B cell (primary cell): ENCODE results near the gene MET. TPM values are rescaled to one million over a fixed set of nuclear protein-coding genes. Genes with fewer than 3 reads are reported as not detected.

ENCODE experiments used
- ATAC-seq: fragments of 200-7000 bp; cut with Tn5 transposase; one replicate; pipeline ENCODE4 v1.10.0; 2021; ENCODE audit warnings: low read depth, mild to moderate bottlenecking, moderate number of reproducible peaks, moderate library complexity
- CTCF ChIA-PET: fragments of 350-600 bp; sonication (Branson Sonifier 250); formaldehyde crosslinking; loops from one replicate; lab custom pipeline; 2021; ENCODE audit warnings: antibody characterized with exemption, inconsistent platforms; lab: Charles Lee
- POLR2A ChIA-PET: fragments of 350-600 bp; sonication (Branson Sonifier 250); formaldehyde crosslinking; loops from one replicate; lab custom pipeline; 2021; ENCODE audit warnings: antibody characterized with exemption; lab: Charles Lee
- DNase-seq: peaks from one replicate; pipeline ENCODE4 v3.0.0; 2013
- H2AFZ ChIP-seq: 2 replicates; pipeline ENCODE4 v1.6.1; 2012; ENCODE audit warnings: mild to moderate bottlenecking, low read depth, low read length; ENCODE audit not compliant: insufficient read depth, poor library complexity, severe bottlenecking
- H3K27ac ChIP-seq, 2 donors: 1 replicate in 1 of 2; 2 replicates in 1 of 2; pipeline ENCODE4 v1.5.1; 2012 to 2013; ENCODE audit warnings: low read length in 2 of 2, mild to moderate bottlenecking in 2 of 2, moderate library complexity in 1 of 2
- H3K27me3 ChIP-seq, 4 experiments: fragments of 200-600 bp in 1 of 4; sonication (generic) in 1 of 4; replicated peaks in 1 of 4; 1 replicate in 2 of 4; 2 replicates in 2 of 4; pipeline versions ENCODE4 v1.6.1 to v1.7.0; 2013 to 2016; ENCODE audit warnings: low read length in 3 of 4, mild to moderate bottlenecking in 2 of 4, mixed read lengths in 1 of 4, moderate library complexity in 1 of 4; ENCODE audit not compliant: insufficient read depth in 4 of 4, control insufficient read depth in 3 of 4; ENCODE audit errors: control extremely low read depth in 1 of 4
- H3K36me3 ChIP-seq, 2 experiments: replicated peaks in 1 of 2; 1 replicate in 1 of 2; 2 replicates in 1 of 2; pipeline versions ENCODE4 v1.6.1 to v1.7.1; 2013; ENCODE audit warnings: low read length in 1 of 2; ENCODE audit not compliant: insufficient read depth in 2 of 2, control insufficient read depth in 1 of 2; ENCODE audit errors: control extremely low read depth in 1 of 2, extremely low read depth in 1 of 2
- H3K4me1 ChIP-seq, 2 donors: fragments of 200-600 bp in 1 of 2; sonication (generic) in 1 of 2; 1 replicate in 1 of 2; 2 replicates in 1 of 2; pipeline versions ENCODE4 v1.5.1 to v1.6.1; 2013 to 2017; ENCODE audit warnings: low read length in 2 of 2; ENCODE audit not compliant: control insufficient read depth in 2 of 2, insufficient read depth in 2 of 2
- H3K4me2 ChIP-seq: replicated peaks from 2 replicates; pipeline ENCODE3; 2012; ENCODE audit warnings: mild to moderate bottlenecking, low read depth, low read length; ENCODE audit not compliant: poor library complexity, severe bottlenecking
- H3K4me3 ChIP-seq, 5 experiments: fragments of 200-600 bp in 1 of 5; sonication (generic) in 1 of 5; 1 replicate in 3 of 5; 2 replicates in 2 of 5; pipeline versions ENCODE4 v1.5.1 to v1.7.0; 2011 to 2016; ENCODE audit warnings: low read length in 4 of 5, mild to moderate bottlenecking in 4 of 5, low read depth in 2 of 5, control low read depth in 1 of 5, moderate library complexity in 1 of 5; ENCODE audit not compliant: insufficient read depth in 1 of 5; ENCODE audit errors: control extremely low read depth in 1 of 5, extremely low read depth in 1 of 5
- H3K79me2 ChIP-seq: fragments of 200-600 bp; sonication (generic); one replicate; pipeline ENCODE4 v1.6.0; 2016; ENCODE audit warnings: low read length; ENCODE audit not compliant: control insufficient read depth, insufficient read depth
- H3K9ac ChIP-seq: fragments of 200-600 bp; sonication (generic); 2 replicates; pipeline ENCODE4 v1.6.1; 2017; ENCODE audit warnings: mild to moderate bottlenecking, low read length, moderate library complexity
- H3K9me3 ChIP-seq, 3 donors: one replicate each; pipeline versions ENCODE4 v1.6.1 to v1.7.1; 2013; ENCODE audit warnings: low read length in 2 of 3; ENCODE audit not compliant: control insufficient read depth in 2 of 3, insufficient read depth in 1 of 3; ENCODE audit errors: control extremely low read depth in 1 of 3
- H4K20me1 ChIP-seq: 2 replicates; pipeline ENCODE4 v1.6.0; 2012; ENCODE audit warnings: mild to moderate bottlenecking, low read length; ENCODE audit not compliant: insufficient read depth, control insufficient read depth, poor library complexity, severe bottlenecking
- H3K27ac Mint-ChIP-seq: one replicate; pipeline ENCODE4 v1.8.0; 2021; ENCODE audit warnings: mixed read lengths
- H3K27me3 Mint-ChIP-seq: one replicate; pipeline ENCODE4 v1.8.0; 2021; ENCODE audit warnings: mixed read lengths
- H3K4me1 Mint-ChIP-seq: one replicate; pipeline ENCODE4 v1.8.0; 2021; ENCODE audit warnings: mixed read lengths
- H3K4me3 Mint-ChIP-seq: one replicate; pipeline ENCODE4 v1.8.0; 2021; ENCODE audit warnings: mixed read lengths
- H3K9me3 Mint-ChIP-seq: one replicate; pipeline ENCODE4 v1.8.0; 2022; ENCODE audit warnings: mixed read lengths; ENCODE audit not compliant: insufficient read depth
- CTCF ChIP-seq: fragments of 200-600 bp; IDR thresholded peaks from one replicate; pipeline ENCODE4 v1.8.0; 2022; ENCODE audit warnings: antibody characterized with exemption, mild to moderate bottlenecking
- EZH2 ChIP-seq: IDR thresholded peaks from 2 replicates; pipeline ENCODE4 v1.6.1; 2012; ENCODE audit warnings: borderline replicate concordance, low read depth, mild to moderate bottlenecking, moderate library complexity, low read length; ENCODE audit not compliant: insufficient read depth, poor library complexity, severe bottlenecking
- WGBS: methylation state at CpG from one replicate; pipeline ENCODE4 v1.1.5; 2013; ENCODE audit warnings: missing lambda C conversion rate; ENCODE audit not compliant: insufficient coverage; 5-methylcytosine and 5-hydroxymethylcytosine counted together
- intact Hi-C: fragments of 100-400 bp; cut with micrococcal nuclease; formaldehyde crosslinking; loops from one replicate; pipeline ENCODE4 v1.10.0; 2022
- polyA plus RNA-seq: library from polyadenylated mRNA; depleted of rRNA; stranded (reverse); fragments of >200 nt; gene quantifications from 2 replicates; pipeline ENCODE4 v1.2.3, GENCODE V29; 2012
- total RNA-seq, 2 donors: library from RNA; stranded (reverse); fragments of 120-200 nt in 1 of 2; gene quantifications; 1 replicate in 1 of 2; 2 replicates in 1 of 2; pipeline versions ENCODE4 v1.2.3 to v1.2.4, GENCODE V29; 2013 to 2022

Gene MET
- total and polyA plus RNA-seq, 2 donors (not counting 1 experiment from before 2014, with no cell fraction given), result 0.03 to 0.59 TPM

- no peaks in the 10 kb centered on the region for H3K4me1 Mint-ChIP-seq
- Histone ChIP-seq H2AFZ (no peak overlapping the region), H3K4me3 (no peak overlapping the region), H3K9me3 (no peaks in the 10 kb centered on the region), H3K27me3 (no peaks in the 10 kb centered on the region), H3K79me2 (no peaks in the 10 kb centered on the region), H4K20me1 (no peaks in the 10 kb centered on the region), H3K27ac (no peak overlapping the region), H3K9ac (no peak overlapping the region), H3K36me3 (no peaks in the 10 kb centered on the region), H3K4me2 (no peak overlapping the region), H3K4me1 (no peaks in the 10 kb centered on the region)
- no peak for DNase-seq
- no peak overlapping the region for H3K4me3 Mint-ChIP-seq
- H3K27me3 Mint-ChIP-seq, result no peaks in the 10 kb centered on the region
- H3K9me3 Mint-ChIP-seq, result no peaks in the 10 kb centered on the region
- H3K27ac Mint-ChIP-seq, result no peak overlapping the region
- ChIA-PET POLR2A (no interaction called here), CTCF (interaction anchor here (1.0 to 1.5 kb wide), 2 partner anchors 189 to 523 kb away, joined by 3 to 10 read pairs; no protein-coding TSS in a partner anchor)
- no peak for ATAC-seq
- intact Hi-C loops, result no loop called here
- no peak for TF ChIP-seq CTCF
- TF ChIP-seq EZH2, result no peak
- 100% methylated on average over 1 of the region's 1 CpG for WGBS
Observed at GRCh38 chr7:116780966-116781365, 109.0 kb downstream of the MET start.

- DNase-seq (no peak), ATAC-seq (no peak)
- intact Hi-C loops, result no loop called here
- Histone ChIP-seq H3K27ac (no peak overlapping the region), H3K4me3 (no peak overlapping the region), H3K79me2 (no peaks in the 10 kb centered on the region), H4K20me1 (no peaks in the 10 kb centered on the region), H2AFZ (no peak overlapping the region), H3K36me3 (no peaks in the 10 kb centered on the region), H3K9me3 (no peaks in the 10 kb centered on the region), H3K4me1 (peaks cover 0 to 3% of the 10 kb centered on the region in 2 donors), H3K27me3 (no peaks in the 10 kb centered on the region), H3K4me2 (no peak overlapping the region), H3K9ac (no peak overlapping the region)
- TF ChIP-seq CTCF (no peak), EZH2 (no peak)
- Mint-ChIP-seq H3K4me1 (no peaks in the 10 kb centered on the region), H3K4me3 (no peak overlapping the region), H3K27me3 (no peaks in the 10 kb centered on the region), H3K9me3 (no peaks in the 10 kb centered on the region), H3K27ac (no peak overlapping the region)
- 100% methylated on average over 1 of the region's 2 CpGs for WGBS
- CTCF ChIA-PET, result interaction anchor here (1.0 kb wide), 1 partner anchor 524 kb away, joined by 3 read pairs; no protein-coding TSS in a partner anchor
- POLR2A ChIA-PET, result no interaction called here
Observed at GRCh38 chr7:116781584-116781983, 109.6 kb downstream of the MET start.
